Large intestine (tissue), 3 donors: ENCODE results near the gene NAALAD2. TPM values are rescaled to one million over a fixed set of nuclear protein-coding genes. Genes with fewer than 3 reads are reported as not detected.
"Not testable (repeated sequence)": the region's sequence is repeated elsewhere in the genome, so short reads cannot be mapped to it uniquely, and the experiment has no call there.

ENCODE experiments used
- DNase-seq, 2 donors: peaks; one replicate each; pipeline versions ENCODE4 v3.0.0 to v3.0.0-alpha.2; 2013
- H3K27ac ChIP-seq: one replicate; pipeline ENCODE4 v1.5.1; 2013; ENCODE audit warnings: low read length
- H3K27me3 ChIP-seq: 2 replicates; pipeline ENCODE4 v1.6.1; 2013; ENCODE audit warnings: low read length; ENCODE audit not compliant: control insufficient read depth, insufficient read depth
- H3K36me3 ChIP-seq: 2 replicates; pipeline ENCODE4 v1.6.1; 2013; ENCODE audit warnings: low read length; ENCODE audit not compliant: control insufficient read depth, insufficient read depth
- H3K4me1 ChIP-seq: one replicate; pipeline ENCODE4 v1.6.1; 2013; ENCODE audit warnings: low read length; ENCODE audit not compliant: control insufficient read depth, insufficient read depth
- H3K4me3 ChIP-seq: one replicate; pipeline ENCODE4 v1.5.1; 2013; ENCODE audit warnings: low read length
- H3K9me3 ChIP-seq: one replicate; pipeline ENCODE4 v1.6.1; 2013; ENCODE audit warnings: mild to moderate bottlenecking, low read depth, low read length, moderate library complexity; ENCODE audit not compliant: control insufficient read depth
- WGBS: methylation state at CpG from one replicate; pipeline ENCODE4 v1.1.5; 2013; ENCODE audit warnings: low lambda C conversion rate; ENCODE audit not compliant: insufficient coverage; 5-methylcytosine and 5-hydroxymethylcytosine counted together
- polyA plus RNA-seq: library from polyadenylated mRNA; unstranded; fragments of 120-200 nt; gene quantifications from one replicate; pipeline ENCODE4 v1.2.1, GENCODE V29; 2013

The NAALAD2 gene
- polyA plus RNA-seq, 1 donor: 5.1 TPM

GRCh38 chr11:90187839-90188238 is 53.4 kb downstream of the NAALAD2 start:
- no peaks in the 10 kb centered on the region for H3K27me3 ChIP-seq
- H3K27ac ChIP-seq: no peak overlapping the region
- no peak for DNase-seq
- H3K36me3 ChIP-seq: no peaks in the 10 kb centered on the region
- no peak overlapping the region for H3K4me3 ChIP-seq
- no peaks in the 10 kb centered on the region for H3K4me1 ChIP-seq
- 86% methylated on average over 1 of the region's 3 CpGs for WGBS
- no peaks in the 10 kb centered on the region for H3K9me3 ChIP-seq

GRCh38 chr11:90189011-90189410 is 54.5 kb downstream of the NAALAD2 start:
- WGBS: 100% methylated on average over 2 of the region's 2 CpGs
- DNase-seq: no peak
- no peaks in the 10 kb centered on the region for H3K36me3 ChIP-seq
- H3K4me3 ChIP-seq: no peak overlapping the region
- H3K9me3 ChIP-seq: no peaks in the 10 kb centered on the region
- no peak overlapping the region for H3K27ac ChIP-seq
- no peaks in the 10 kb centered on the region for H3K4me1 ChIP-seq
- no peaks in the 10 kb centered on the region for H3K27me3 ChIP-seq

DNA sequence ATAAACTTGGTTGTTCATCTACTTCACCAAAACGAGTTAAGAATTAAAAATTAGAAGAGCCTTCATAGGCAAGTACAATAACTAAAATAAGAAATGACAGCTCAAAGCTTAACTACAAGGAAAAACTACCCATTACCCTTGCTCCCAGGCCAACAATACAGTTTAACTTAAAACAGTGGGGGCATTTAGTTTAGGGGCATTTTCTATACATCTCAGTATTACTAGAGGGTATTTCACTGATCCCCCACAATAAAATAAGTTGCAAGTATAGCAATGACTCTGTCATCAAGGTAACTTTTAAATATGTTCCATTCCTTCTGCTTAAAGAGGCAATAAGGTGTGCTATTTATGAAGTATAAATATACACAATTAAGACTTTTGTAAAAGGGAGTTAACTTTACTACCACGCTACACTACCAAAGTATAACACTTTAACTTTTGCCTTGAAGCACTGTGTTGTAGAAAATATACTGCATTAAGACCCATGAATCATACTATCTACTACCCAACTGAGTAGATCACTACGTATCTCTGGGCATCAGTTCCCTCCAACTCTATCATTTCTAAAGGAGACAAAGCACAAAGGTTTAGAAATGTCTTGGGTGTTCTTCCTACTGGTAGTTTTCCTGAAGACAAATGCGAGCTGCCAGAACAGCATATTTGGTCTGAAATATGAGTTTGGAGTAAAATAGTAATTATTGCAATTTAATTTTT is 58.6 kb downstream of the NAALAD2 start:
- no peak overlapping the region for H3K4me3 ChIP-seq
- no peaks in the 10 kb centered on the region for H3K36me3 ChIP-seq
- no peaks in the 10 kb centered on the region for H3K27me3 ChIP-seq
- H3K9me3 ChIP-seq: no peaks in the 10 kb centered on the region
- no peak for DNase-seq
- WGBS: 100% methylated on average over 1 of the region's 4 CpGs
- no peaks in the 10 kb centered on the region for H3K4me1 ChIP-seq
- no peak overlapping the region for H3K27ac ChIP-seq

DNA sequence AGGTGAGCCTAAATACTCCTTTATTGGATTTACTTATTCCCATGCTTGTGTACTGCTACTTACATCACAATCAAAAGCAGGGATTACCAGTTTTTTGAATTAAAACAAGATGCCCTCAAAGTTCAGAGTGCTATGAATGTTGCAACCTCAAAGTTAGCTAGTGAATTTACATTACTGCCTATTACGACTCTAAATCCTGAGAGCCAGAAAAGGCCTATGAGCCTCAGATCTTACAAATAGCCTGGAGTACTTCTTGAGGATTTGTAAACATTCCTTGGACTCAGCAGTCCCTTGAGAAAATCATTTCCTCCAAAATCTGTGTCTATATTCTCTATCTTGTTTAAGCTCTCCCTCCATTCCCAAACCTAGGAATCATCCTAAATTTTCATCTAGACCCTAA is 62.9 kb downstream of the NAALAD2 start:
- Histone ChIP-seq H3K9me3 (no peaks in the 10 kb centered on the region), H3K4me3 (no peak overlapping the region), H3K4me1 (no peaks in the 10 kb centered on the region), H3K27me3 (no peaks in the 10 kb centered on the region), H3K36me3 (peaks cover 5% of the 10 kb centered on the region), H3K27ac (no peak overlapping the region)
- DNase-seq: no peak
- no CpG with 5 or more reads among the region's 1 CpG for WGBS

GRCh38 chr11:90202342-90202741 is 67.9 kb downstream of the NAALAD2 start:
- DNase-seq: no peak
- Histone ChIP-seq H3K4me1 (no peaks in the 10 kb centered on the region), H3K9me3 (no peaks in the 10 kb centered on the region), H3K27me3 (no peaks in the 10 kb centered on the region), H3K27ac (no peak overlapping the region), H3K36me3 (peaks cover 14% of the 10 kb centered on the region), H3K4me3 (no peak overlapping the region)
- WGBS: 100% methylated on average over 2 of the region's 3 CpGs

DNA sequence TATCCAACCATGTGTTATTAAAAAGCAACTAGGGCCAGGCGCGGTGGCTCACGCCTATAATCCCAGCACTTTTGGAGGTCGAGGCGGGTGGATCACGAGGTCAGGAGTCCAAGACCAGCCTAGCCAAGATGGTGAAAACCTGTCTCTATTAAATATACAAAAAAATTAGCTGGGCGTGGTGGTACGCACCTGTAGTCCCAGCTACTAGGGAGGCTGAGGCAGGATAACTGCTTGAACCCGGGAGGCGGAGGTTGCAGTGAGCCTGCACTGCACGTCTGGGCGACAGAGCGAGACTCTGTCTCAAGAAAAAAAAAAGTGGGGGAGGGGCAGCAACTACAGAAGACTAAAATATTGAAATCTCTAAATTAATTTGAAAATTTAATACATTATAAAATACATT is 69.9 kb downstream of the NAALAD2 start:
- WGBS: no CpG with 5 or more reads among the region's 13 CpGs
- DNase-seq: no peak

DNA sequence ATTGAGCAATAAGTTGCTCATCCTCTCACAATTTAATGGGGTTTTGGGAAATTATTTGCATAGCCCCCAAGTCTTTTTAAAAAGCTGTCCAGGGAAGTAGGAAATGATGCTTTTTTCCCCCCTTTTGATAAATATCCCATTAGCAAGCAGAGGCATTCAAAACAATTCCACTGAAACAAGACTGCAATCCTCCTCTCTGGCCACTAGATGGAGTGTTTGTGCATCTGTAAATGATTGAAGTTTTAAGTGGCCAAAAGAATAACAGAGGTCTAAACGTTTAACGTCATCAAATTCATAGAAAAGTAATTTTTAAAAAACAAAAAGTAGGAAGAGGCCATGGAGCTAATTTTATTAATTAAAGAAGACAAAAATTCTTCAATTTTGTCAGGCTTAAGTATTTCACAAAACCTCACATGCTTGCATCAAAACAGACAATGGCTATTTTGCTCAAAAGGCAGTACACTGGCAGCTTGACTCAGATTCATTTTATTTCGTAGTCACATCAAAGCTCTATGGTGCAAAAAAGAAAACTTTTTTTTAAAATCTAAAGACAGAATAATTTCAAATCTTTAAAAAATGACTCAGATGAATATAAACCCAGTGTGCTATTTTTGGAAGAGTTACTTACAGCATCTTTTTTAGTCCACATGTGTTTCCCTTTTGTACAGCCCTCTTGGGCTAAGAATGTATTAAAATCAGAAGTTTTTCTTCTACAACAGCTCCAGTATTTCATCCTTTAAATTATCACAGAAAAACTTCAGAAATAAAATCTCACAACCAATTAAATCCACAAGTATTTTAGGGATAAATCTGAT is 70.6 kb downstream of the NAALAD2 start:
- H3K27me3 ChIP-seq: no peaks in the 10 kb centered on the region
- no peak overlapping the region for H3K4me3 ChIP-seq
- peak in 1 of 2 donors; percentile 40 for DNase-seq
- no peaks in the 10 kb centered on the region for H3K4me1 ChIP-seq
- no peaks in the 10 kb centered on the region for H3K9me3 ChIP-seq
- no peak overlapping the region for H3K27ac ChIP-seq
- peaks cover 27% of the 10 kb centered on the region for H3K36me3 ChIP-seq
- 17% methylated on average over 2 of the region's 3 CpGs for WGBS

More for the DNA sequence above, 69.9 kb downstream of the NAALAD2 start:
- Histone ChIP-seq H3K9me3 (no peaks in the 10 kb centered on the region), H3K27ac (no peak overlapping the region), H3K27me3 (no peaks in the 10 kb centered on the region), H3K36me3 (peaks cover 21% of the 10 kb centered on the region), H3K4me3 (no peak overlapping the region), H3K4me1 (no peaks in the 10 kb centered on the region)

DNA sequence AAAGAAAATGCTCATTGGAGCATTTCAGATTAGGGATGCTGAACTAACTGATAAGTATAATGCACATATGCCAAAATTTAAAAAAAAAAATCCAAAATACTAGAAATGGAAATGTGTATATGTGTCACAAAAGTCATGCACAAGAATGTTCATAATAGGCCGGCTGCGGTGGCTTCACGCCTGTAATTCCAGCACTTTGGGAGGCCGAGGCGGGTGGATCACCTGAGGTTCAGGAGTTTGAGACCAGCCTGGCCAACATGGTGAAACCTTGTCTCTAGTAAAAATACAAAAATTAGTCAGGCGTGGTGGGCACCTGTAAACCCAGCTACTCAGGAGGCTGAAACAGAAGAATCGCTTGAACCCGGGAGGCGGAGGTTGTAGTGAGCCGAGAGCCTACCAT is 73.5 kb downstream of the NAALAD2 start:
- not testable (repeated sequence) for DNase-seq, H3K4me3 ChIP-seq, H3K9me3 ChIP-seq, H3K4me1 ChIP-seq, H3K27me3 ChIP-seq, H3K27ac ChIP-seq
- no CpG with 5 or more reads among the region's 10 CpGs for WGBS
- peaks cover 34% of the 10 kb centered on the region for H3K36me3 ChIP-seq

- 94% methylated on average over 2 of the region's 2 CpGs for WGBS
- no peak for DNase-seq
- no peak overlapping the region for H3K4me3 ChIP-seq
- H3K36me3 ChIP-seq: peaks cover 39% of the 10 kb centered on the region
- H3K27ac ChIP-seq: no peak overlapping the region
- H3K27me3 ChIP-seq: no peaks in the 10 kb centered on the region
- H3K4me1 ChIP-seq: no peaks in the 10 kb centered on the region
- H3K9me3 ChIP-seq: no peaks in the 10 kb centered on the region
Measured at GRCh38 chr11:90208857-90209256, 74.4 kb downstream of the NAALAD2 start.

GRCh38 chr11:90213322-90213721 is 78.9 kb downstream of the NAALAD2 start:
- Histone ChIP-seq H3K4me3 (no peak overlapping the region), H3K9me3 (no peaks in the 10 kb centered on the region), H3K27me3 (no peaks in the 10 kb centered on the region), H3K36me3 (peaks cover 34% of the 10 kb centered on the region), H3K27ac (no peak overlapping the region), H3K4me1 (no peaks in the 10 kb centered on the region)
- no peak for DNase-seq
- 100% methylated on average over 1 of the region's 3 CpGs for WGBS
